Measurements from ENCODE around the gene TMEM121B.

Gene TMEM121B

GRCh38 chr22:17137861-17138425 lies 16.8 kb upstream of the TMEM121B start:
- DNase-seq, result no peak

GRCh38 chr22:17137170-17137569 lies 16.0 kb upstream of the TMEM121B start:
- DNase-seq, result no peak

- DNase-seq, result no peak
These were observed 14.1 kb upstream of the TMEM121B start for GRCh38 chr22:17135153-17135760.

- DNase-seq, result no peak
These were observed 12.0 kb upstream of the TMEM121B start for GRCh38 chr22:17133137-17133536.

- no peak for DNase-seq
These were observed 11.0 kb upstream of the TMEM121B start for GRCh38 chr22:17132112-17132511.

GRCh38 chr22:17131686-17132085 lies 10.5 kb upstream of the TMEM121B start:
- DNase-seq, result peak; percentile 0

- peak; percentile 0 for DNase-seq
These were observed 9.0 kb upstream of the TMEM121B start for GRCh38 chr22:17130199-17130598.

GRCh38 chr22:17120711-17121232 lies 388 bp downstream of the TMEM121B start:
- no peak for DNase-seq

GRCh38 chr22:17120281-17120680 lies 879 bp downstream of the TMEM121B start:
- peak; percentile 11 for DNase-seq

GRCh38 chr22:17119481-17120202 lies 1.5 kb downstream of the TMEM121B start:
- no peak for DNase-seq

- DNase-seq, result no peak
These were observed 2.8 kb downstream of the TMEM121B start for GRCh38 chr22:17118342-17118741.

- no peak for DNase-seq
These were observed 3.3 kb downstream of the TMEM121B start for GRCh38 chr22:17117890-17118289.

GRCh38 chr22:17117400-17117799 lies 3.8 kb downstream of the TMEM121B start:
- no peak for DNase-seq

GRCh38 chr22:17116572-17117330 lies 4.4 kb downstream of the TMEM121B start:
- no peak for DNase-seq

- DNase-seq, result no peak
These were observed 5.1 kb downstream of the TMEM121B start for GRCh38 chr22:17115945-17116565.

GRCh38 chr22:17115236-17115635 lies 5.9 kb downstream of the TMEM121B start:
- no peak for DNase-seq

GRCh38 chr22:17114898-17115235 lies 6.3 kb downstream of the TMEM121B start:
- DNase-seq, result no peak

GRCh38 chr22:17114173-17114897 lies 6.8 kb downstream of the TMEM121B start:
- no peak for DNase-seq

- DNase-seq, result no peak
These were observed 7.6 kb downstream of the TMEM121B start for GRCh38 chr22:17113600-17113999.

GRCh38 chr22:17112491-17113042 lies 8.6 kb downstream of the TMEM121B start:
- peak; percentile 14 for DNase-seq

GRCh38 chr22:17110791-17111550 lies 10.2 kb downstream of the TMEM121B start:
- no peak for DNase-seq
